GM19328 (cell line): ENCODE results near the gene RAB23.
A peak's percentile ranks its signal among the peaks of the same experiment; 100 is the strongest.
"Not testable (repeated sequence)": the region's sequence is repeated elsewhere in the genome, so short reads cannot be mapped to it uniquely, and the experiment has no call there.

Source experiments
- ATAC-seq: cut with Tn5 transposase; IDR thresholded peaks from one replicate; pipeline ENCODE4 v1.9.1; 2021; ENCODE audit warnings: mild to moderate bottlenecking, moderate library complexity; ENCODE audit not compliant: unreplicated experiment

RAB23 gene

DNA sequence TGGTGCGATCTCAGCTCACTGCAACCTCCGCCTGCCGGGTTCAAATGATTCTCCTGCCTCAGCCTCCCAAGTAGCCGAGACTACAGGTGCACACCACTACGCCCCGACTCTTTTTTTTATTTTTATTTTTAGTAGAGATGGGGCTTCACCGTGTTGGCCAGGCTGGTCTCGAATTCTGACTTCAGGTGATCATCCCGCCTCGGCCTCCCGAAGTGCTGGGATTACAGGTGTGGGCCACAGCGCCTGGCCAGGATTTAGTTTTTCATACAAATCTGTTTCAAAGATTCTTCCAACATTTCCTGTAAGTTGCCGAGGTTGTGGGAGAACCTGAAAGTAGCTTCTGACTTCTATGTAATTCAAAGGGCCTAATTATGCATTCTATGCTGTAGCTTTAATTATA lies 21.4 kb upstream of the RAB23 start:
- ATAC-seq, result not testable (repeated sequence)

GRCh38 chr6:57242505-57242904 lies 20.4 kb upstream of the RAB23 start:
- ATAC-seq, result no peak

GRCh38 chr6:57226221-57226620 lies 4.1 kb upstream of the RAB23 start:
- no peak for ATAC-seq

GRCh38 chr6:57224769-57225515 lies 2.8 kb upstream of the RAB23 start:
- ATAC-seq, result no peak

GRCh38 chr6:57222743-57223077 lies 603 bp upstream of the RAB23 start:
- no peak for ATAC-seq

- peak; percentile 57 for ATAC-seq
These were observed 744 bp downstream of the RAB23 start for GRCh38 chr6:57221191-57221935.

GRCh38 chr6:57220083-57220703 lies 1.9 kb downstream of the RAB23 start:
- no peak for ATAC-seq

DNA sequence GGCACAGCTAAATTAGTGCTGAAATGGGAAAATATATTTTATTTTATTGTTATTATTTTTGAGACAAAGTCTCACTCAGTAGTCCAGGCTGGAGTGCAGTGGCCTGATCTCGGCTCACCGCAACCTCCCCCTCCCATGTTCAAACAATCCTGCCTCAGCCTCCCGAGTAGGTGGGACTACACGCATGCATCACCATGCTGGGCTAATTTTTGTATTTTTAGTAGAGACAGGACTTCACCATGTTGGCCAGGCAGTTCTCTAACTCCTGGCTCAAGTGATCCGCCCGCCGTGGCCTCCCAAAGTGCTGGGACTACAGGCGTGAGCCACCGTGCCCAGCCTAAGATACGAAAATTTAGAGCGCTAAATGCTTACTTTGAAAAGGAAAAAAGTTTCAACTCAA lies 4.8 kb downstream of the RAB23 start:
- ATAC-seq, result no peak

DNA sequence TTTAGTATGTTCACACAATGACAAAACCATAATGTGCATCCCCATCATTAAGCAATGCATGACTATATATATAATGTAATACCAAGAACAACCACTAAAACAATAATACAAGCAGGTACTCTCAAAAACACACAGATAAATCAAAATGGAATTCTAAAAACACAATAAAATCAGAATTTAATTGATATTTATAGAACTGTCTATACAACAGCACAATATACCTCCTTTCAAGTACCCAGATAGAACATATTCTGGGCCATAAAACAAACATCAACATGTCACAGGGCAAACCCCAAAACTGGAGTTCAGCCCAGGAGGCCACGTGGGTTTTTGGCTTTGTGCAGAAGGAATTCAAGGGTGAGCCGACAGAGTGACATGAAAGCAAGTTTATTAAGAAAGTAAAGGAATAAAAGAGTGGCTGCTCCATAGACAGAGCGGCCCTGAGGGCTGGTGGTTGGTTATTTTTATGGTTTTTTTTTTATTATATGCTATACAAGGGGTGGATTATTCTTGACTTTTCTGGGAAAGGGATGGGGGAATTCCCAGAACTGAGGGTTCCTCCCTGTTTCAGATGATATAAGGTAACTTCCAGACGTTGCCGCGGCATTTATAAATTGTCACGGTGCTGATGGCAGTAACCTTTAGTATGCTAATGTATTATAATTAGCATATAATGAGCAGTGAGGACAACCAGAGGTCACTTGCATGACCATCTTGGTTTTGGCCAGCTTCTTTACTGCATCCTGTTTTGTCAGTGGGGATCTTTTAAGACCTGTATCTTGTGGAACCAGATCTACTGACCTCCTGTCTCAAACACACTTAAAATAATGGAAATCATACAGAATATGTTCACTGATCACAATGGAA lies 5.6 kb downstream of the RAB23 start:
- ATAC-seq, result no peak

GRCh38 chr6:57215260-57215659 lies 6.8 kb downstream of the RAB23 start:
- no peak for ATAC-seq

GRCh38 chr6:57210060-57210459 lies 12.0 kb downstream of the RAB23 start:
- no peak for ATAC-seq

- ATAC-seq, result no peak
These were observed 13.1 kb downstream of the RAB23 start for GRCh38 chr6:57209030-57209429.

GRCh38 chr6:57207872-57208271 lies 14.2 kb downstream of the RAB23 start:
- ATAC-seq, result no peak

- ATAC-seq, result no peak
These were observed 15.0 kb downstream of the RAB23 start for GRCh38 chr6:57207141-57207540.

- ATAC-seq, result no peak
These were observed 16.4 kb downstream of the RAB23 start for GRCh38 chr6:57205550-57206328.

DNA sequence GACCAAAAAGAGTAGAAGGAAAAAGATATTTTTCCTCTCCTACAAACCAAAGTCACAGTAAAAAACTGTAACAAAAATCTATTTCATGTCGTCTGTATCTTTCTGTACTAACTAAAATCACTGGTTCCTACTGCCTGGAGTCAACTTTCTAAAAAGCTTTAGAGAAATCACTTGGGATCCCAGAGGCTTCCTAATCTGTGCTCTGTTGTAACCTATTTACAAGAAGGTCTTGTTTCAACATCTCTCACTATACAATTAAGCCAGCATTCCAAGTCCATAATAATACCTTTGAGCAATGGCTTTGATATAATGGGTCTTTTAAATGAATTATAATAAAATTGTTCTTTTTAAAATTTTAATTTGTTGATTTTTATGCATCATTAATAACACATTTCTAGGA lies 20.4 kb downstream of the RAB23 start:
- ATAC-seq, result no peak

- ATAC-seq, result no peak
These were observed 23.0 kb downstream of the RAB23 start for GRCh38 chr6:57198926-57199636.

GRCh38 chr6:57195457-57195856 lies 26.6 kb downstream of the RAB23 start:
- ATAC-seq, result no peak

GRCh38 chr6:57193177-57193576 lies 28.9 kb downstream of the RAB23 start:
- no peak for ATAC-seq

GRCh38 chr6:57190140-57190539 lies 32.0 kb downstream of the RAB23 start:
- no peak for ATAC-seq
